Adrenal gland (tissue), 12 donors: Measurements from ENCODE around the gene SLAMF9. TPM values are rescaled to one million over a fixed set of nuclear protein-coding genes. Genes with fewer than 3 reads are reported as not detected.

Source experiments
- DNase-seq, 7 donors: peaks; one replicate each; pipeline ENCODE4 v3.0.0-alpha.2; 2019 to 2020
- H3K27ac ChIP-seq, 5 donors: fragments of 200-600 bp; sonication (generic) in 4 of 5; 1 replicate in 3 of 5; 2 replicates in 2 of 5; pipeline versions ENCODE4 v1.5.1 to v1.8.0; 2016 to 2020; ENCODE audit warnings: mild to moderate bottlenecking in 1 of 5
- H3K27me3 ChIP-seq: fragments of 200-600 bp; 2 replicates; pipeline ENCODE4 v1.8.0; 2021
- H3K36me3 ChIP-seq, 2 donors: fragments of 200-600 bp; replicated peaks in 1 of 2; 1 replicate in 1 of 2; 2 replicates in 1 of 2; pipeline versions ENCODE4 v1.5.1 to v1.8.0; 2018 to 2022
- H3K4me1 ChIP-seq, 2 donors: fragments of 200-600 bp; replicated peaks in 1 of 2; 1 replicate in 1 of 2; 2 replicates in 1 of 2; pipeline versions ENCODE4 v1.5.1 to v1.8.0; 2018 to 2021
- H3K4me3 ChIP-seq, 4 donors: fragments of 200-600 bp; sonication (generic) in 3 of 4; one replicate each; pipeline ENCODE4 v1.5.1; 2016 to 2018
- H3K9me3 ChIP-seq, 3 donors: fragments of 200-600 bp; sonication (generic) in 1 of 3; replicated peaks in 1 of 3; 1 replicate in 2 of 3; 2 replicates in 1 of 3; pipeline versions ENCODE4 v1.5.1 to v1.8.0; 2016 to 2021
- CTCF ChIP-seq, 6 experiments: fragments of 450-650 bp in 4 of 6; fragments of 200-600 bp in 2 of 6; sonication (generic) in 1 of 6; IDR thresholded peaks; 1 replicate in 5 of 6; 2 replicates in 1 of 6; pipeline versions ENCODE4 v1.5.1 to v1.8.0; 2016 to 2021; ENCODE audit warnings: antibody characterized with exemption in 6 of 6, mild to moderate bottlenecking in 2 of 6, moderate library complexity in 1 of 6
- POLR2A ChIP-seq, 2 donors: fragments of 450-650 bp; IDR thresholded peaks; one replicate each; pipeline ENCODE4 v1.6.1; 2017; ENCODE audit warnings: antibody characterized with exemption in 2 of 2, mild to moderate bottlenecking in 2 of 2, moderate library complexity in 1 of 2
- WGBS, 4 donors: extraction: QIAGEN DNeasy Blood & Tissue Kit in 2 of 4; methylation state at CpG; one replicate each; pipeline versions ENCODE4 v1.1.5 to v1.1.7; 2013 to 2017; 5-methylcytosine and 5-hydroxymethylcytosine counted together
- intact Hi-C, 2 donors: fragments of 100-400 bp; cut with DNase I; formaldehyde crosslinking; loops; one replicate each; pipeline versions ENCODE4 v1.14.1 to v1.15.0; 2022 to 2023
- polyA plus RNA-seq, 3 donors: library from polyadenylated mRNA; stranded (reverse); fragments of 200-250 nt in 2 of 3; fragments of 350-450 nt in 1 of 3; fragmentation: Illumina TruSeq in 1 of 3; extraction: RNeasy Lipid Tissue Mini Kit (QIAGEN cat#74804) in 1 of 3; gene quantifications; one replicate each; pipeline ENCODE4 v1.2.3, GENCODE V29; 2013 to 2014
- total RNA-seq, 9 donors: library from RNA; depleted of rRNA in 4 of 9; stranded (reverse); fragments of >200 nt in 4 of 9; fragments of 120-200 nt in 1 of 9; fragmentation: NEBNext Ultra II Directional in 1 of 9; extraction: Animal tissue kit (Norgen Biotek cat#: 25700) in 1 of 9; gene quantifications; one replicate each; pipeline versions ENCODE4 v1.1.0 to v1.2.4, GENCODE V29; 2013 to 2023
- donor health status: healthy with polysubstance abuse.
- donor health status: Bipolar disorder and iron deficiency.
- donor health status: DM: yes; HTN: yes; CAD: no.
- donor health status: DM: no; HTN: no; CAD: no.
- donor health status: DM: no; HTN: no; CAD: no.
- donor health status: DM: yes; HTN: yes; CAD: no.

The SLAMF9 gene
- total and polyA plus RNA-seq, 12 donors = not detected

- H3K27ac ChIP-seq = no peak overlapping the region
- no peak for DNase-seq
- H3K27me3 ChIP-seq = peaks cover 6% of the 10 kb centered on the region
- WGBS, 4 donors = 63 to 87% (median 68%) methylated on average over 5 to 6 of the region's 6 CpGs
- H3K4me3 ChIP-seq = no peak overlapping the region
- H3K4me1 ChIP-seq = no peaks in the 10 kb centered on the region
- H3K9me3 ChIP-seq = no peaks in the 10 kb centered on the region
- TF ChIP-seq CTCF (IDR thresholded peaks at IDR 0.05) = no peak
- no peak for TF ChIP-seq POLR2A (IDR thresholded peaks at IDR 0.05)
- intact Hi-C loops = no loop called here
- no peaks in the 10 kb centered on the region for H3K36me3 ChIP-seq
Observed at GRCh38 chr1:159982280-159982679, 28.2 kb upstream of the SLAMF9 start.

DNA sequence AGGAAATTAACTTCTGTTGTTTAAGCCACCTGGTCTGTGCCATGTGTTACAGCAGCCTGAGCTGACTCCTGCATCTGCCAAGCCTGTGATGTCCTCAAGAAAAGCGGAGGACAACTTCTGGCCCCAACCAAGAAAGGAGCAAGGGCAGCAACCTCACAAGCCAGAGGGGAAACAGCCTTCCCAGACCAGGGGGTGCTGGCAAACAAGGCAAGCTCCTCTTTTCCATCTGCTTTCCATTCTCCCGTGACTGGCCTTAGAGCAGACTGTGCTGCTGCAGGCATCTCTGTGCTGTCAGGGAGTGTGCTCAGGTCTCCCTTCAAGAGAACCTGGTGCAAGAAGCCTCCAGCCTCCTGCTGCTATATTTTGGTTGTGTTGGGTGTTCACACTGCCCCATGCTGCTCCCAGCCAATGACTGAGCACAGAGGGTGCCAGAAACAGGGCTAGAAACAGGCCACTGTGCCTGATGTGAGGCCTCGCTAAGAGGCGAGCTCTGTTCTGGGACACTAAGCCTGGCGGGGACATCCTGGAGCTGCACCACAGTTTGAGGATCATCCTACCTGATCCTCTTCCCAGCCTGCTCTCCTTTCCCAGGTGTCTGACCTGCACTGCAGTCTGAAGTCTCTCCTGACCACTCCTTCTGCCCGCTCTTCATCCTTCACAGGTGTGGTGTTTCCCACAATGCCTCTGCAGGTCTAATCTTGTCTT, 27.5 kb upstream of the SLAMF9 start:
- Histone ChIP-seq H3K4me1 (no peaks in the 10 kb centered on the region), H3K27me3 (peaks cover 6% of the 10 kb centered on the region), H3K36me3 (no peaks in the 10 kb centered on the region), H3K9me3 (no peaks in the 10 kb centered on the region), H3K27ac (no peak overlapping the region), H3K4me3 (no peak overlapping the region)
- TF ChIP-seq POLR2A (IDR thresholded peaks at IDR 0.05) = no peak
- intact Hi-C loops = no loop called here
- 91 to 98% (median 96%) methylated on average over 6 of the region's 6 CpGs for WGBS, 4 donors
- no peak for DNase-seq

DNA sequence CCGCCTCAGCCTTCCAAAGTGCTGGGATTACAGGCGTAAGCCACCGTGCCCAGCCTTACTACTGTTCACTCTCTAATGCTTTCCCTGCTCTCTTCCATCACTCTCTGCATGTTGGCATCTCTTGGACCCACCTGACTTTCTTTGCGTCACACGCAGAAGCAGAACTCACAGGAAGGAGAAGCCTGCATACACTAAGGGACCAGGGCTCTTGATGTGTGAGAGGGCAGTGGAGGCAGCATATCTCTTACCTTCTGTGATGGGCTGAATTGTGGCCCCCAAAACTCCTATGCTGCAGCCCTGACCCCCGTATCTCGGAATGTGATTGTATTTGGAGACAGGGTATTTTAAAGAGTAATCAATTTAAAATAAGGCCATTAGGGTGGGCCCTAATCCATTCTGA, 26.7 kb upstream of the SLAMF9 start:
- 92 to 98% (median 93%) methylated on average over 7 of the region's 7 CpGs for WGBS, 4 donors

DNA sequence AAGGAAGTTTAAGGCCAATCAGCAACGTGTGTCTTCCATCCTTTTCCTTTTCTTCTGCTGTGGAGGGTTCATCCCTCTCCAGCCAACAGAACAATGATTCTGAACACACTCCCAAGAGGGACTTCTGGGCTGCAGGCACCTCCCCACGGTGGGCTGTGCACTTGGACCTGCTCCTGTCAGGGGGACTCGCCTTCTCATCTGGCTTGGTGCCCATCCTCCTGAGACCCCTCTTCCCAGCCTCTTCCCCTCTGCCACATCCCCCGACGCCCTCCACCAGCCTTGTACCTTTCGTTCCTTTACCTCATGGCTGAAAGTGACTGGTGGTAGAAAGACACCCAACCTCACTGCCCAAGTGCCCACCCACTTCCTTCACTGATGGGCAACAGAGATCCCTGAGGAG, 26.0 kb upstream of the SLAMF9 start:
- TF ChIP-seq CTCF (IDR thresholded peaks at IDR 0.05) (no peak), POLR2A (IDR thresholded peaks at IDR 0.05) (no peak)
- H3K27ac ChIP-seq = no peak overlapping the region
- intact Hi-C loops = no loop called here
- H3K4me1 ChIP-seq = no peaks in the 10 kb centered on the region
- H3K27me3 ChIP-seq = peaks cover 6% of the 10 kb centered on the region
- WGBS, 4 donors = 68 to 79% (median 73%) methylated on average over 6 of the region's 6 CpGs
- no peak overlapping the region for H3K4me3 ChIP-seq
- DNase-seq = no peak
- no peaks in the 10 kb centered on the region for H3K36me3 ChIP-seq
- H3K9me3 ChIP-seq = no peaks in the 10 kb centered on the region

More for the DNA sequence above, 26.7 kb upstream of the SLAMF9 start:
- H3K27me3 ChIP-seq = peaks cover 6% of the 10 kb centered on the region
- no peaks in the 10 kb centered on the region for H3K9me3 ChIP-seq
- no peak overlapping the region for H3K4me3 ChIP-seq
- no peaks in the 10 kb centered on the region for H3K36me3 ChIP-seq
- intact Hi-C loops = no loop called here
- no peak for DNase-seq
- no peak overlapping the region for H3K27ac ChIP-seq
- TF ChIP-seq CTCF (IDR thresholded peaks at IDR 0.05) (no peak), POLR2A (IDR thresholded peaks at IDR 0.05) (no peak)
- no peaks in the 10 kb centered on the region for H3K4me1 ChIP-seq

DNA sequence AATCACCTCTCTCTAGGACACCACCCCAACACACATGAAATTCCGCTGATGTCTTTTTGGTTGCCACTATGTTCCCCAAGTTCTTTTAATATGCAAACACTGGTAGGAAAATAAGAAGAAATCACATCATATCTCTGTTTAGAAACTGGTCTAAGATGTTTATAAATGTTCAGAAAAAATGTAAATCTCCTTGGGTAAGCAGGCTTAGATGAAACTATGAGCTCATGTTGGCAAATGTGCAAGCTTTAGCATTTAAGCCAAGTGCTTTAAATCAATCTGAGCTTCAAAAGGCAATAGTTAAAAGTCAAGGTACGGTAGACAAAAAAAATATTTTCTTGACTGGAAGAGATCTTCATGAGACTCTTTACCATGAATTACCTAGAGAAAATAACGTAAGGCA, 25.2 kb upstream of the SLAMF9 start:
- WGBS, 4 donors = 52 to 63% (median 54%) methylated on average over 3 of the region's 3 CpGs
- intact Hi-C loops = no loop called here
- no peaks in the 10 kb centered on the region for H3K36me3 ChIP-seq

More for the DNA sequence above, 25.2 kb upstream of the SLAMF9 start:
- no peak for TF ChIP-seq POLR2A (IDR thresholded peaks at IDR 0.05)
- no peak for TF ChIP-seq CTCF (IDR thresholded peaks at IDR 0.05)
- Histone ChIP-seq H3K27ac (no peak overlapping the region), H3K4me3 (no peak overlapping the region), H3K9me3 (no peaks in the 10 kb centered on the region), H3K27me3 (peaks cover 12% of the 10 kb centered on the region), H3K4me1 (no peaks in the 10 kb centered on the region)
- DNase-seq = no peak
